HCT116 (cell line): ENCODE measurements around the gene CEP152. TPM values are rescaled to one million over a fixed set of nuclear protein-coding genes. Genes with fewer than 3 reads are reported as not detected.

ENCODE experiments used
- ATAC-seq: fragments of 200-7000 bp; cut with Tn5 transposase; 2 replicates; pipeline ENCODE4 v1.9.1; 2020; ENCODE audit warnings: mild to moderate bottlenecking, moderate library complexity
- BruUV-seq: library from RNA; stranded (reverse); fragments of 400-500 nt; replicated peaks from 2 replicates; lab custom pipeline; 2021; lab: Mats Ljungman, UMichigan
- CTCF ChIA-PET: fragments of 300-600 bp; sonication (Branson Sonifier 250); formaldehyde crosslinking; loops from one replicate; lab custom pipeline; 2021; ENCODE audit warnings: antibody characterized with exemption; lab: Charles Lee
- POLR2A ChIA-PET: fragments of 300-600, 350-600 bp; sonication (Branson Sonifier 250); formaldehyde crosslinking; loops from one replicate; lab custom pipeline; 2021; ENCODE audit warnings: antibody characterized with exemption; lab: Charles Lee
- RAD21 ChIA-PET, 2 experiments: fragments of 300-600 bp; sonication (Branson Sonifier 250); formaldehyde crosslinking; loops; one replicate each; lab custom pipeline; 2023; ENCODE audit warnings: low total read pairs in 2 of 2; ENCODE audit not compliant: uncharacterized antibody in 2 of 2, unreplicated experiment in 2 of 2, low non-redundant PET in 1 of 2; lab: Charles Lee
- DNase-seq: peaks from one replicate; pipeline ENCODE4 v3.0.0-alpha.2; 2010; ENCODE audit warnings: low read depth, low spot score
- H2AFZ ChIP-seq: fragments of 200-600 bp; shearing (Covaris generic), sonication (generic); 2 replicates; pipeline ENCODE4 v1.6.1; 2017; ENCODE audit warnings: low read depth, mixed run types, mixed read lengths, antibody characterized with exemption, low read length; ENCODE audit not compliant: poor library complexity, severe bottlenecking
- H3K27ac ChIP-seq: 2 replicates; pipeline ENCODE4 v1.5.1; 2012; ENCODE audit warnings: low read depth, low read length
- H3K27me3 ChIP-seq: fragments of 200-600 bp; sonication (generic); 2 replicates; pipeline ENCODE4 v1.6.1; 2016; ENCODE audit warnings: mixed run types, low read length, mixed read lengths; ENCODE audit not compliant: insufficient read depth
- H3K36me3 ChIP-seq, 2 experiments: fragments of 200-500 bp in 1 of 2; fragments of 200-600 bp in 1 of 2; sonication (Bioruptor generic) in 1 of 2; sonication (generic) in 1 of 2; 2 replicates each; pipeline versions ENCODE4 v1.5.1 to v1.6.1; 2014 to 2016; ENCODE audit warnings: low read length in 2 of 2, inconsistent platforms in 1 of 2, mixed read lengths in 1 of 2, mixed run types in 1 of 2; ENCODE audit not compliant: insufficient read depth in 2 of 2, control insufficient read depth in 1 of 2
- H3K4me1 ChIP-seq, 2 experiments: fragments of 200-600 bp in 1 of 2; sonication (generic) in 1 of 2; 2 replicates each; pipeline versions ENCODE4 v1.5.1 to v1.6.1; 2012 to 2017; ENCODE audit warnings: low read length in 2 of 2, inconsistent platforms in 1 of 2, mild to moderate bottlenecking in 1 of 2, mixed read lengths in 1 of 2, mixed run types in 1 of 2, moderate library complexity in 1 of 2; ENCODE audit not compliant: insufficient read depth in 2 of 2, control insufficient read depth in 1 of 2
- H3K4me2 ChIP-seq: fragments of 200-600 bp; sonication (generic); 2 replicates; pipeline ENCODE4 v1.6.1; 2017; ENCODE audit warnings: mixed run types, low read length, mixed read lengths
- H3K4me3 ChIP-seq, 2 experiments: fragments of 200-600 bp in 1 of 2; sonication (generic) in 1 of 2; replicated peaks in 1 of 2; 2 replicates each; pipeline ENCODE4 v1.5.1; 2011 to 2016; ENCODE audit warnings: low read length in 2 of 2, control low read depth in 1 of 2, low read depth in 1 of 2, mild to moderate bottlenecking in 1 of 2, mixed read lengths in 1 of 2, mixed run types in 1 of 2
- H3K79me2 ChIP-seq: fragments of 200-600 bp; sonication (generic); 2 replicates; pipeline ENCODE4 v1.6.1; 2017; ENCODE audit warnings: mild to moderate bottlenecking, mixed run types, low read length, moderate library complexity, mixed read lengths; ENCODE audit not compliant: insufficient read depth
- H3K9ac ChIP-seq: fragments of 200-600 bp; sonication (generic); 2 replicates; pipeline ENCODE4 v1.6.1; 2016; ENCODE audit warnings: low read length, mixed read lengths
- H3K9me2 ChIP-seq: fragments of 200-600 bp; sonication (generic), shearing (Covaris generic); 2 replicates; pipeline ENCODE4 v1.6.1; 2017; ENCODE audit warnings: mixed run types, mild to moderate bottlenecking, moderate library complexity; ENCODE audit not compliant: insufficient read depth
- H3K9me3 ChIP-seq, 2 experiments: fragments of 200-500 bp in 1 of 2; fragments of 200-600 bp in 1 of 2; sonication (Bioruptor generic) in 1 of 2; sonication (generic) in 1 of 2; 2 replicates each; pipeline ENCODE4 v1.6.1; 2014 to 2017; ENCODE audit warnings: low read length in 2 of 2, mixed read lengths in 2 of 2, inconsistent platforms in 1 of 2, low read depth in 1 of 2, mild to moderate bottlenecking in 1 of 2, mixed run types in 1 of 2, moderate library complexity in 1 of 2; ENCODE audit not compliant: control insufficient read depth in 1 of 2, insufficient read depth in 1 of 2
- H4K20me1 ChIP-seq: fragments of 200-600 bp; sonication (generic), shearing (Covaris generic); 2 replicates; pipeline ENCODE4 v1.6.1; 2017; ENCODE audit warnings: mixed run types, mild to moderate bottlenecking, moderate library complexity; ENCODE audit not compliant: insufficient read depth
- CEBPB ChIP-seq: IDR thresholded peaks from 2 replicates; pipeline ENCODE4 v1.6.1; 2012; ENCODE audit warnings: low read depth
- EGR1 ChIP-seq: IDR thresholded peaks from 2 replicates; pipeline ENCODE4 v1.6.1; 2012; ENCODE audit warnings: low read depth
- EZH2 ChIP-seq: fragments of 200-600 bp; sonication (generic); IDR thresholded peaks from 2 replicates; pipeline ENCODE4 v1.6.1; 2017; ENCODE audit warnings: antibody characterized with exemption, mixed run types
- FOSL1 ChIP-seq: IDR thresholded peaks from 2 replicates; pipeline ENCODE4 v1.6.1; 2012; ENCODE audit warnings: low read depth
- JUND ChIP-seq: IDR thresholded peaks from 2 replicates; pipeline ENCODE4 v1.6.1; 2012
- POLR2A ChIP-seq: IDR thresholded peaks from 2 replicates; pipeline ENCODE4 v1.7.0; 2011; ENCODE audit warnings: borderline replicate concordance; ENCODE audit not compliant: insufficient read depth, insufficient read length; ENCODE audit errors: extremely low read depth
- POLR2AphosphoS5 ChIP-seq: IDR thresholded peaks from 2 replicates; pipeline ENCODE4 v1.6.1; 2011; ENCODE audit warnings: mild to moderate bottlenecking, low read depth, low read length, moderate library complexity
- RAD21 ChIP-seq: IDR thresholded peaks from 2 replicates; pipeline ENCODE4 v1.6.1; 2012; ENCODE audit warnings: low read depth, mild to moderate bottlenecking
- SIN3A ChIP-seq: IDR thresholded peaks from 2 replicates; pipeline ENCODE4 v1.6.1; 2012; ENCODE audit warnings: low read depth
- SP1 ChIP-seq: IDR thresholded peaks from 2 replicates; pipeline ENCODE4 v1.6.1; 2012; ENCODE audit warnings: low read depth
- SRF ChIP-seq: IDR thresholded peaks from 2 replicates; pipeline ENCODE4 v1.6.1; 2012; ENCODE audit warnings: low read depth
- TCF7L2 ChIP-seq: IDR thresholded peaks from 2 replicates; pipeline ENCODE4 v1.7.0; 2011; ENCODE audit warnings: borderline replicate concordance, inconsistent platforms; ENCODE audit not compliant: insufficient read depth, insufficient read length; ENCODE audit errors: extremely low read depth
- YY1 ChIP-seq: IDR thresholded peaks from 2 replicates; pipeline ENCODE4 v1.6.1; 2011; ENCODE audit warnings: low read length, low read depth, moderate library complexity, mild to moderate bottlenecking; ENCODE audit not compliant: insufficient replicate concordance; ENCODE audit errors: extremely low read depth
- ZFX ChIP-seq: fragments of 450-650 bp; IDR thresholded peaks from 2 replicates; pipeline ENCODE4 v1.6.1; 2017
- ZNF274 ChIP-seq: fragments of 200-500 bp; sonication (Bioruptor generic); IDR thresholded peaks from 2 replicates; pipeline ENCODE4 v1.6.1; 2014; ENCODE audit warnings: mild to moderate bottlenecking, low read depth, low read length, inconsistent platforms
- intact Hi-C: fragments of 100-400 bp; cut with micrococcal nuclease; formaldehyde crosslinking; loops from 2 replicates; pipeline ENCODE4 v1.10.0; 2022
- total RNA-seq: library from RNA; stranded (reverse); gene quantifications from one replicate; pipeline ENCODE4 v1.2.1, GENCODE V29; 2021; ENCODE audit not compliant: unreplicated experiment
- TF ChIP-seq, protein P1 (sequence below), 3 experiments: fragments of 200-600 bp in 1 of 3; sonication (generic) in 1 of 3; IDR thresholded peaks in 2 of 3; conservative IDR thresholded peaks in 1 of 3; 2 replicates each; pipeline ENCODE4 v1.5.1; 2012 to 2017; ENCODE audit warnings: low read depth in 2 of 3, low read length in 2 of 3, antibody characterized with exemption in 1 of 3, borderline replicate concordance in 1 of 3, control low read depth in 1 of 3, mild to moderate bottlenecking in 1 of 3, mixed read lengths in 1 of 3, mixed run types in 1 of 3, moderate library complexity in 1 of 3; ENCODE audit not compliant: insufficient read depth in 1 of 3
- TF ChIP-seq, protein P2 (sequence below): IDR thresholded peaks from 2 replicates; pipeline ENCODE4 v1.6.1; 2011; ENCODE audit warnings: mild to moderate bottlenecking, low read length, moderate library complexity; ENCODE audit not compliant: insufficient replicate concordance; ENCODE audit errors: extremely low read depth
- TF ChIP-seq, protein P3 (sequence below): IDR thresholded peaks from 2 replicates; pipeline ENCODE4 v1.6.1; 2012; ENCODE audit warnings: low read depth

Gene CEP152
- total RNA-seq, 1 experiment from 2014 or later = 19.7 TPM

DNA sequence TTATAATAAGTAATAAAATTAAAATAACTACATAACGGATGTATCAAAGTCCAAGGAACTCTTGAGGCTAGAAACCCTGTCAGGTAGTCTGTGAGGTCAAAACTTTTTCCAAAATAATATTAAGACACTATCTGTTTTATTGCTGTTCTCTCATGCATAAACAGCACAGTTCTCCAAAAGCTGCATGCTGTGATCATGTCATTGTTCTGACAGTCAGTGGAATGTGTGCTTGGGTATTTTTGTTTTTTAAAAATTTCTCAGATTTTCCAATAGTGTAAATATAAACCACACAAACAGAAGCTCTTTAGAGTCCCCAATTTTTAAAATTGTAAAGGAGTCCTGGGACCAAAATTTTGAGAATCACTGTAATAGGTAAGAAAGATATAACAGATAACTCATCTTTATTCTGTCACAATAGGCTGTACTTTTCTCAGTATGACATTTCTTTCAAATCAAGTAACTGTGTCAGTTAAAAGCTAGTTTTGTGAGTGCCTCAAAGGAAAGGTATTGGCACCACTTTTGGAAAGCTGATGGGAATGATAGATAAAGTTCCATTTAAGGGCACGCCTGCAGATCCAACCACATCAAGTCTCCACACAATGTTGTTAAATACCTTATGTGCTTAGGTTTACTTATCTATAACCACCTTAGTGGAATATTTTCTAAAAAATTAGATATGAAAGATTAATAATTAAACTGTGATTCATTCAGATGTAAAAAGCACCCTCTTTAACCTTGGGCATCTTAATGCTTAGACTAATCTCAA lies 49.3 kb downstream of the CEP152 start:
- Histone ChIP-seq H3K4me2 (no peak overlapping the region), H3K36me3 (peaks cover 7 to 12% of the 10 kb centered on the region in 2 experiments; a peak in 2 of 4 replicates), H3K9me2 (no peaks in the 10 kb centered on the region), H3K27ac (no peak overlapping the region), H3K4me1 (no peaks in the 10 kb centered on the region), H4K20me1 (no peaks in the 10 kb centered on the region), H3K4me3 (no peak overlapping the region), H3K79me2 (no peaks in the 10 kb centered on the region), H3K9me3 (no peaks in the 10 kb centered on the region), H2AFZ (no peak overlapping the region), H3K27me3 (no peaks in the 10 kb centered on the region), H3K9ac (no peak overlapping the region)
- no TSS peak for BruUV-seq
- ChIA-PET CTCF (no interaction called here), RAD21 (no interaction called here), POLR2A (no interaction called here)
- DNase-seq (no peak), ATAC-seq (no peak)
- TF ChIP-seq CEBPB (no peak), SRF (no peak), JUND (no peak), RAD21 (no peak), SP1 (no peak), EZH2 (no peak), ZNF274 (no peak), EGR1 (no peak), FOSL1 (no peak), ZFX (no peak), POLR2A (no peak), SIN3A (no peak), POLR2AphosphoS5 (no peak), TCF7L2 (no peak), YY1 (no peak)
- TF ChIP-seq, protein P1, sequence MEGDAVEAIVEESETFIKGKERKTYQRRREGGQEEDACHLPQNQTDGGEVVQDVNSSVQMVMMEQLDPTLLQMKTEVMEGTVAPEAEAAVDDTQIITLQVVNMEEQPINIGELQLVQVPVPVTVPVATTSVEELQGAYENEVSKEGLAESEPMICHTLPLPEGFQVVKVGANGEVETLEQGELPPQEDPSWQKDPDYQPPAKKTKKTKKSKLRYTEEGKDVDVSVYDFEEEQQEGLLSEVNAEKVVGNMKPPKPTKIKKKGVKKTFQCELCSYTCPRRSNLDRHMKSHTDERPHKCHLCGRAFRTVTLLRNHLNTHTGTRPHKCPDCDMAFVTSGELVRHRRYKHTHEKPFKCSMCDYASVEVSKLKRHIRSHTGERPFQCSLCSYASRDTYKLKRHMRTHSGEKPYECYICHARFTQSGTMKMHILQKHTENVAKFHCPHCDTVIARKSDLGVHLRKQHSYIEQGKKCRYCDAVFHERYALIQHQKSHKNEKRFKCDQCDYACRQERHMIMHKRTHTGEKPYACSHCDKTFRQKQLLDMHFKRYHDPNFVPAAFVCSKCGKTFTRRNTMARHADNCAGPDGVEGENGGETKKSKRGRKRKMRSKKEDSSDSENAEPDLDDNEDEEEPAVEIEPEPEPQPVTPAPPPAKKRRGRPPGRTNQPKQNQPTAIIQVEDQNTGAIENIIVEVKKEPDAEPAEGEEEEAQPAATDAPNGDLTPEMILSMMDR (IDR thresholded peaks at IDR 0.05 in 2 of 3, conservative IDR thresholded peaks at IDR 0.05 in 1 of 3; ENCODE audit: borderline replicate concordance in 1 of 3, insufficient read depth in 1 of 3, low read depth in 2 of 3, low read length in 2 of 3) = no peak
- TF ChIP-seq, protein P2, sequence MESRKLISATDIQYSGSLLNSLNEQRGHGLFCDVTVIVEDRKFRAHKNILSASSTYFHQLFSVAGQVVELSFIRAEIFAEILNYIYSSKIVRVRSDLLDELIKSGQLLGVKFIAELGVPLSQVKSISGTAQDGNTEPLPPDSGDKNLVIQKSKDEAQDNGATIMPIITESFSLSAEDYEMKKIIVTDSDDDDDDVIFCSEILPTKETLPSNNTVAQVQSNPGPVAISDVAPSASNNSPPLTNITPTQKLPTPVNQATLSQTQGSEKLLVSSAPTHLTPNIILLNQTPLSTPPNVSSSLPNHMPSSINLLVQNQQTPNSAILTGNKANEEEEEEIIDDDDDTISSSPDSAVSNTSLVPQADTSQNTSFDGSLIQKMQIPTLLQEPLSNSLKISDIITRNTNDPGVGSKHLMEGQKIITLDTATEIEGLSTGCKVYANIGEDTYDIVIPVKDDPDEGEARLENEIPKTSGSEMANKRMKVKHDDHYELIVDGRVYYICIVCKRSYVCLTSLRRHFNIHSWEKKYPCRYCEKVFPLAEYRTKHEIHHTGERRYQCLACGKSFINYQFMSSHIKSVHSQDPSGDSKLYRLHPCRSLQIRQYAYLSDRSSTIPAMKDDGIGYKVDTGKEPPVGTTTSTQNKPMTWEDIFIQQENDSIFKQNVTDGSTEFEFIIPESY = no peak
- TF ChIP-seq, protein P3, sequence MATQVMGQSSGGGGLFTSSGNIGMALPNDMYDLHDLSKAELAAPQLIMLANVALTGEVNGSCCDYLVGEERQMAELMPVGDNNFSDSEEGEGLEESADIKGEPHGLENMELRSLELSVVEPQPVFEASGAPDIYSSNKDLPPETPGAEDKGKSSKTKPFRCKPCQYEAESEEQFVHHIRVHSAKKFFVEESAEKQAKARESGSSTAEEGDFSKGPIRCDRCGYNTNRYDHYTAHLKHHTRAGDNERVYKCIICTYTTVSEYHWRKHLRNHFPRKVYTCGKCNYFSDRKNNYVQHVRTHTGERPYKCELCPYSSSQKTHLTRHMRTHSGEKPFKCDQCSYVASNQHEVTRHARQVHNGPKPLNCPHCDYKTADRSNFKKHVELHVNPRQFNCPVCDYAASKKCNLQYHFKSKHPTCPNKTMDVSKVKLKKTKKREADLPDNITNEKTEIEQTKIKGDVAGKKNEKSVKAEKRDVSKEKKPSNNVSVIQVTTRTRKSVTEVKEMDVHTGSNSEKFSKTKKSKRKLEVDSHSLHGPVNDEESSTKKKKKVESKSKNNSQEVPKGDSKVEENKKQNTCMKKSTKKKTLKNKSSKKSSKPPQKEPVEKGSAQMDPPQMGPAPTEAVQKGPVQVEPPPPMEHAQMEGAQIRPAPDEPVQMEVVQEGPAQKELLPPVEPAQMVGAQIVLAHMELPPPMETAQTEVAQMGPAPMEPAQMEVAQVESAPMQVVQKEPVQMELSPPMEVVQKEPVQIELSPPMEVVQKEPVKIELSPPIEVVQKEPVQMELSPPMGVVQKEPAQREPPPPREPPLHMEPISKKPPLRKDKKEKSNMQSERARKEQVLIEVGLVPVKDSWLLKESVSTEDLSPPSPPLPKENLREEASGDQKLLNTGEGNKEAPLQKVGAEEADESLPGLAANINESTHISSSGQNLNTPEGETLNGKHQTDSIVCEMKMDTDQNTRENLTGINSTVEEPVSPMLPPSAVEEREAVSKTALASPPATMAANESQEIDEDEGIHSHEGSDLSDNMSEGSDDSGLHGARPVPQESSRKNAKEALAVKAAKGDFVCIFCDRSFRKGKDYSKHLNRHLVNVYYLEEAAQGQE = no peak
- intact Hi-C loops = no loop called here
